Hepatocyte (in vitro differentiated cells): ENCODE data around the gene C1GALT1C1L. TPM values are rescaled to one million over a fixed set of nuclear protein-coding genes. Genes with fewer than 3 reads are reported as not detected.
"Not testable (repeated sequence)": the region's sequence is repeated elsewhere in the genome, so short reads cannot be mapped to it uniquely, and the experiment has no call there.

Source experiments
- DNase-seq: peaks from one replicate; pipeline ENCODE4 v3.0.0-alpha.2; 2016; ENCODE audit warnings: low spot score
- H2AFZ ChIP-seq: fragments of 200-600 bp; sonication (generic); 2 replicates; pipeline ENCODE4 v1.6.0; 2016; ENCODE audit warnings: antibody characterized with exemption, mild to moderate bottlenecking
- H3K27ac ChIP-seq: fragments of 200-600 bp; sonication (generic); 2 replicates; pipeline ENCODE4 v1.5.1; 2016; ENCODE audit warnings: mild to moderate bottlenecking
- H3K27me3 ChIP-seq: fragments of 200-600 bp; sonication (generic); 2 replicates; pipeline ENCODE4 v1.6.1; 2016
- H3K36me3 ChIP-seq: fragments of 200-600 bp; sonication (generic); replicated peaks from 2 replicates; pipeline ENCODE4 v1.5.1; 2016; ENCODE audit warnings: low read depth; ENCODE audit not compliant: insufficient read depth
- H3K4me1 ChIP-seq: fragments of 200-600 bp; sonication (generic); 2 replicates; pipeline ENCODE4 v1.5.1; 2016; ENCODE audit warnings: mild to moderate bottlenecking, moderate library complexity; ENCODE audit not compliant: insufficient read depth
- H3K4me2 ChIP-seq: fragments of 200-600 bp; sonication (generic); 2 replicates; pipeline ENCODE4 v1.6.0; 2016
- H3K4me3 ChIP-seq: fragments of 200-600 bp; sonication (generic); 2 replicates; pipeline ENCODE4 v1.5.1; 2016; ENCODE audit warnings: mild to moderate bottlenecking
- H3K79me2 ChIP-seq: fragments of 200-600 bp; sonication (generic); 2 replicates; pipeline ENCODE4 v1.6.0; 2017; ENCODE audit warnings: mild to moderate bottlenecking
- H3K9me2 ChIP-seq: fragments of 200-600 bp; sonication (generic); replicated peaks from 2 replicates; pipeline ENCODE4 v1.6.0; 2017; ENCODE audit warnings: mild to moderate bottlenecking; ENCODE audit not compliant: insufficient read depth
- H3K9me3 ChIP-seq: fragments of 200-600 bp; sonication (generic); 2 replicates; pipeline ENCODE4 v1.5.1; 2016; ENCODE audit warnings: low read depth, mild to moderate bottlenecking
- H4K20me1 ChIP-seq: fragments of 200-600 bp; sonication (generic); 2 replicates; pipeline ENCODE4 v1.6.0; 2016; ENCODE audit warnings: mild to moderate bottlenecking; ENCODE audit not compliant: insufficient read depth, poor library complexity, severe bottlenecking
- EZH2 ChIP-seq: fragments of 200-600 bp; sonication (generic); IDR thresholded peaks from 2 replicates; pipeline ENCODE4 v1.6.1; 2016; ENCODE audit warnings: antibody characterized with exemption, mild to moderate bottlenecking, borderline replicate concordance
- EZH2phosphoT487 ChIP-seq: fragments of 200-600 bp; sonication (generic); IDR thresholded peaks from one replicate; pipeline ENCODE4 v1.6.1; 2018; ENCODE audit warnings: antibody characterized with exemption, mild to moderate bottlenecking, low read depth, moderate library complexity; ENCODE audit not compliant: unreplicated experiment, severe bottlenecking
- WGBS: methylation state at CpG from one replicate; pipeline ENCODE4 v1.1.6; 2016; ENCODE audit warnings: low lambda C conversion rate; ENCODE audit errors: missing lambda C conversion rate; 5-methylcytosine and 5-hydroxymethylcytosine counted together
- polyA plus RNA-seq: library from polyadenylated mRNA; unstranded; fragments of >200 nt; fragmentation: Nextera tagmentation; extraction: Ambion mirVana; gene quantifications from 2 replicates; pipeline ENCODE4 v1.2.1, GENCODE V29; 2016
- total RNA-seq: library from RNA; depleted of rRNA; stranded (reverse); fragments of >200 nt; gene quantifications from 2 replicates; pipeline ENCODE4 v1.2.3, GENCODE V29; 2014
- TF ChIP-seq, protein P1 (sequence below): fragments of 200-600 bp; sonication (generic); IDR thresholded peaks from 2 replicates; pipeline ENCODE4 v1.5.1; 2016; ENCODE audit warnings: antibody characterized with exemption, mild to moderate bottlenecking; ENCODE audit not compliant: poor library complexity

The C1GALT1C1L gene
- total and polyA plus RNA-seq, 2 experiments from 2014 or later = 0.30 TPM; not detected in 1

DNA sequence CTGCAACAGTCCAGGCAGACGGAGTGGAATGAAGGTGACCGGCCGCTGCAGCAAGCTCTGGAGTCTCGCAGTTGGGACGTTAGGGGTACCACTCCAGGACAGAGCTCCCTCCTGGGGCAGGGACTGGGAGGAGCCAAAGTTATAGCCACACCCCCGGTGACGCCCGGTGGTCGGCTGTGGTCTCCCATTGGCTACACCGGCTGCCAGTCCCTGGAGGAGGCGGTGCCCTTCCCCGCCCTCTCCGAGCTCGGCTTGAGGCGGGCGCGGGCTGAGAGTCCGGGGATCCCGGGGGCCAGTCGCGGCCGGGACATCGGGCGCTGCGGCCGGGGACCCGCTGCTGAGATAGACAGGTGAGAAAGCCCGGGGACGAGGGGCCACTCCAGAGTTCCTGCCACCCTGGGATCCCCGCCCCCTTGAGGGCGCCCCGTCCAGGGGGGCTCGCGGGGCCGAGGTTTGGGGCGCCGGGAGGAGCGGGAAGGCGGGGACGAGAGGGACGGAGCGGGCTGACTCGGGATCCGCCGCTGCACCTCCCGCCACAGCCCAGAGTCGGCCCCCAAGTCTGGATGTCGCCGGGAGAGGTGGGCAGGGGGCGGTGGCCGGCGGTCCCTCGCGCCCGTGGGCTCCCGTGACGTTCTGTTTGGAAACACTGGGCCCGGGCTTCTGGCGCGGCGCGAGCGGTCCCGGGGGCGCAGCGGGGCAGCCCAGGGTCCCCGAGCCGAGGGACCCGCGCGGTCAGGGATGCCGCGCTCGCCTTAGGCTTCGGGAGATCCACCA, 39.0 kb downstream of the C1GALT1C1L start, which contains the start of gene PLEKHH2:
PLEKHH2 (plus strand) TSS at position 231 of the 774 bp plus-strand sequence. CDS start 7,414 bp downstream, outside the sequence.
- no peak for TF ChIP-seq EZH2phosphoT487
- TF ChIP-seq EZH2 = no peak
- TF ChIP-seq, protein P1, sequence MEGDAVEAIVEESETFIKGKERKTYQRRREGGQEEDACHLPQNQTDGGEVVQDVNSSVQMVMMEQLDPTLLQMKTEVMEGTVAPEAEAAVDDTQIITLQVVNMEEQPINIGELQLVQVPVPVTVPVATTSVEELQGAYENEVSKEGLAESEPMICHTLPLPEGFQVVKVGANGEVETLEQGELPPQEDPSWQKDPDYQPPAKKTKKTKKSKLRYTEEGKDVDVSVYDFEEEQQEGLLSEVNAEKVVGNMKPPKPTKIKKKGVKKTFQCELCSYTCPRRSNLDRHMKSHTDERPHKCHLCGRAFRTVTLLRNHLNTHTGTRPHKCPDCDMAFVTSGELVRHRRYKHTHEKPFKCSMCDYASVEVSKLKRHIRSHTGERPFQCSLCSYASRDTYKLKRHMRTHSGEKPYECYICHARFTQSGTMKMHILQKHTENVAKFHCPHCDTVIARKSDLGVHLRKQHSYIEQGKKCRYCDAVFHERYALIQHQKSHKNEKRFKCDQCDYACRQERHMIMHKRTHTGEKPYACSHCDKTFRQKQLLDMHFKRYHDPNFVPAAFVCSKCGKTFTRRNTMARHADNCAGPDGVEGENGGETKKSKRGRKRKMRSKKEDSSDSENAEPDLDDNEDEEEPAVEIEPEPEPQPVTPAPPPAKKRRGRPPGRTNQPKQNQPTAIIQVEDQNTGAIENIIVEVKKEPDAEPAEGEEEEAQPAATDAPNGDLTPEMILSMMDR = no peak
- Histone ChIP-seq H3K9me3 (no peaks in the 10 kb centered on the region), H3K4me2 (peak within 1 kb of the TSS; percentile 94), H3K36me3 (no peaks in the 10 kb centered on the region), H4K20me1 (no peaks in the 10 kb centered on the region), H3K27me3 (peaks cover 5% of the 10 kb centered on the region), H3K27ac (no peak within 1 kb of the TSS), H3K4me1 (peaks cover 5% of the 10 kb centered on the region), H2AFZ (peak within 1 kb of the TSS; percentile 71), H3K4me3 (peak within 1 kb of the TSS; percentile 54), H3K79me2 (no peaks in the 10 kb centered on the region), H3K9me2 (no peaks in the 10 kb centered on the region)
- DNase-seq = peak; percentile 93
- 1% methylated on average over 49 of the region's 75 CpGs for WGBS

DNA sequence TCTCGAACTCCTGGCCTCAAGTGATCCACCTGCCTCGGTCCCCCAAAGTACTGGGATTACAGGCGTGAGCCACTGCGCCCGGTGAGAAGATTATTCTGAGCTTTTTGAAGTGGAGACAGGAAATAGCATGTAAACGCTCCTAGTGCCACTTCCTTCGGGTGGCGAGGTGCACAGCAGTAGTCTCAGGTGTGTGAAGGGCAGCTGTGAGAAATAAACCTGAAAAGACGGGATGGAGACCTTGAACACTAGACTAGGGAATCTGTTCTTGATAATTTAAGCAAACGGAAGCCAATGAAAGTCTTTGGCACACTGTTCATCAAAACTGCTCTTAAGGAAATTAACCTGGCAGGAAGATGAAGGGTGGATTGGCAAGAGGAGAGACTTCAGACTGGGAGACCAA, 39.6 kb downstream of the C1GALT1C1L start:
- no peak overlapping the region for H3K4me3 ChIP-seq
- H2AFZ ChIP-seq = peak overlapping the region; percentile 71
- peaks cover 5% of the 10 kb centered on the region for H3K4me1 ChIP-seq
- WGBS = 31% methylated on average over 10 of the region's 10 CpGs
- TF ChIP-seq EZH2phosphoT487 = no peak
- TF ChIP-seq, protein P1 = no peak
- TF ChIP-seq EZH2 = no peak
- H3K9me2 ChIP-seq = no peaks in the 10 kb centered on the region
- H3K36me3 ChIP-seq = no peaks in the 10 kb centered on the region
- H3K79me2 ChIP-seq = no peaks in the 10 kb centered on the region
- no peaks in the 10 kb centered on the region for H4K20me1 ChIP-seq
- peaks cover 5% of the 10 kb centered on the region for H3K27me3 ChIP-seq
- no peak overlapping the region for H3K27ac ChIP-seq
- H3K9me3 ChIP-seq = no peaks in the 10 kb centered on the region
- no peak for DNase-seq
- H3K4me2 ChIP-seq = peak overlapping the region; percentile 94

DNA sequence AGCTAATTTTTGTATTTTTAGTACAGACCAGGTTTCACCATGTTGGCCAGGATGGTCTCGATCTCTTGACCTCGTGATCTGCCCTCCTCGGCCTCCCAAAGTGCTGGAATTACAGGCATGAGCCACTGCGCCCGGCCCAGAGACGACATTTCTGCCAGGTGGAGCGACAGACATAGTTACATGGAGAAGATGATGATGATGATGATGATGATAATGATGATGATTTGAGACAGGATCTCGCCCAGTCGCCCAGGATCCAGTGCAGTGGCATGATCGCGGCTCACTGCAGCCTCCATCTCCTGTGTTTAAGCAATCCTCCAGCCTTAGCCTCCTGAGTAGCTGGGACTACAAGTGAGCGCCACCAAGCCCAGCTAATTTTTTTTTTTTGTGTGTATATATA, 40.1 kb downstream of the C1GALT1C1L start:
- not testable (repeated sequence) for H2AFZ ChIP-seq, H3K27ac ChIP-seq, H3K79me2 ChIP-seq, H3K9me2 ChIP-seq, H3K27me3 ChIP-seq, H3K4me2 ChIP-seq, H3K9me3 ChIP-seq, H3K4me1 ChIP-seq, H3K36me3 ChIP-seq, H4K20me1 ChIP-seq, H3K4me3 ChIP-seq, DNase-seq
- 98% methylated on average over 12 of the region's 12 CpGs for WGBS

DNA sequence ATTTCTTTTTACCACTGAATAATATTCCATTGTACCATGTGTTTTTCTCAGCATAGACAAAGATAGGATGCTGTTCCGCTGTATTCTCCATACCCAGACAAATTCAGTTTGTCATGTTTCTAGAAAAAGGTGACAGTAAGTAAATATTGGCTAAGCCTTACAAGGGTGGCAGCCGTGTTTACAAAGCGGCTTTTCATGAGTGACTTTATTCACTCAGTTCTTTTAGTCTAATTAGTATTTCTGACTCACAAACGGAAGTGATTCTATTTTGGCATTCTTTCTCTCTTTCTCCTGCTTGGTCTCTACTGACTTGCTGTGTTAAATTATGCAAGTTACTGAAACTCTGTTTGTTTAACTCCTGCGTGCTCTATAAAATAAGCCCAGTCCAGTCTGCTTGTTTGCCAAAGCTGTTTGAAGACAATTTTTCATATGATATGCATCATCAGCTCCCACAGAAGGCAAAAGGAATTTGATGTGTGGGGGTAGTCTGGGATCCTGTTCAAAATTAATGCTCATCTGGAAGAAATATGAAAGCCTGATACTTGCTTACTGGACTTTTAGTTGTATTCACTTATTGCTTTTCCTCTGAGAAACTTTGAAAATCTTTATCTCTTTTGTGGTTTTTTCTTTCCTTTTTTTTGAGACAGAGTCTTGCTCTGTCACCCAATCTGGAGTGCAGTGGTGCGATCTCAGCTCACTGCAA, 41.5 kb downstream of the C1GALT1C1L start:
- TF ChIP-seq, protein P1 = no peak
- TF ChIP-seq EZH2 (no peak), EZH2phosphoT487 (no peak)
- H3K79me2 ChIP-seq = no peaks in the 10 kb centered on the region
- H2AFZ ChIP-seq = no peak overlapping the region
- peaks cover 5% of the 10 kb centered on the region for H3K27me3 ChIP-seq
- H3K36me3 ChIP-seq = no peaks in the 10 kb centered on the region
- H3K4me2 ChIP-seq = peak overlapping the region; percentile 52
- no peak overlapping the region for H3K4me3 ChIP-seq
- no peaks in the 10 kb centered on the region for H3K9me2 ChIP-seq
- peak; percentile 44 for DNase-seq
- H3K27ac ChIP-seq = no peak overlapping the region
- no peaks in the 10 kb centered on the region for H3K9me3 ChIP-seq
- 36% methylated on average over 6 of the region's 6 CpGs for WGBS
- peaks cover 5% of the 10 kb centered on the region for H3K4me1 ChIP-seq
- H4K20me1 ChIP-seq = no peaks in the 10 kb centered on the region
